ENCODE results near the gene GRIA3.
"Not testable (repeated sequence)": the region's sequence is repeated elsewhere in the genome, so short reads cannot be mapped to it uniquely, and the experiment has no call there.

GRIA3 gene

DNA sequence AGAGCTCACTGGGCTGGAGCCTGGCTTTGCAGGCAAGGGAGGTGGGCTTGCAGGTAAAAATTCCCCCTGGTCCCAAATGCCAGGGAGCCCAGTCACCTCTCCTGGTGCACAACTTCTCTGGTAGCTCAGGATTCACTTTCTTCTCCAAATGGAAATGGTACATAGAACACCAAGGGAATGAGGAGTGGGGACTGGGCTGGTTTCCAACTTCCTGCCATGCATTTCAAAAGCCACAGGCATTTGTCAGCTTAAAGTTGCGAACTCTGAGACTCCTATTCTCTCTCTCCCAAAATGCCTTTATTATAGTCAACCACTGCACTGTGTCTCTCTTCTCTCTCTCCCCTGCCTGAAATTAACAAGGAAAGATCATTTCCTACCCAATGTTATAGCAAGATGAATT lies 177.3 kb downstream of the GRIA3 start:
- DNase-seq = no peak

DNA sequence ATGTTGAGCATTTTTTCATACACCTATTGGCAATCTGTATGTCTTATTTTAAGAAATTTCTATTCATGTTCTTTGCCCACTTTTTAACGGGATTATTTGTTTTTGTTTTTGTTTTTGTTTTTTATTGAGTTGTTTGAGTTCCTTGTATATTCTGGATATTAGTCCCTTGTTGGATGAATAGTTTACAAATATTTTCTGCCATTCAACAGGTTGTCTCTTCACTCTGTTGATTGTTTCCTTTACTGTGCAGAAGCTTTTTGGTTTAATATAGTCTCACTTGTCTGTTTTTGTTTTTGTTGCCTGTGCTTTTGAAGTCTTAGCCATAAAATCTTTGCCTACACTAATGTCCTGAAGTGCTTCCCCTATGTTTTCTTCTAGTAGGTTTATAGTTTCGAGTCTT lies 202.1 kb downstream of the GRIA3 start:
- DNase-seq = not testable (repeated sequence)

DNA sequence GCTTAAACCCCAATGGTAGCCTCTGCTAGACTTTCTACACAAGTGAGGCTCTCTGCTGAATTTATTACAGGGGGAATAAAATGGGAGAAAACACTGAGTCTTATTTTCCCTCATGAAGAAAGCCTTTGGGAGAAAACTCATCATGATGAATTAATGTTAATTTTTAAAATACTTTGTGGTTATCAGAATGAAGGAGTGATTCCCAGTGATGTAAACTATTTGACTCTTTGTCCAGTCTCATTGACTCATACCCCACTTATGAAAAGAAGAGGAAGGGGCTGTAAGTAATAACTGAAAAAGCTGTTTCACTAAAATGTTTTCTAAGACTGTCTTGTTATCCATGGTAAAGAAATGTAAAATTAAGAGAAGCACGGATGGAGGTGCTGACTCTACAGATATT lies 208.8 kb downstream of the GRIA3 start:
- DNase-seq = no peak

DNA sequence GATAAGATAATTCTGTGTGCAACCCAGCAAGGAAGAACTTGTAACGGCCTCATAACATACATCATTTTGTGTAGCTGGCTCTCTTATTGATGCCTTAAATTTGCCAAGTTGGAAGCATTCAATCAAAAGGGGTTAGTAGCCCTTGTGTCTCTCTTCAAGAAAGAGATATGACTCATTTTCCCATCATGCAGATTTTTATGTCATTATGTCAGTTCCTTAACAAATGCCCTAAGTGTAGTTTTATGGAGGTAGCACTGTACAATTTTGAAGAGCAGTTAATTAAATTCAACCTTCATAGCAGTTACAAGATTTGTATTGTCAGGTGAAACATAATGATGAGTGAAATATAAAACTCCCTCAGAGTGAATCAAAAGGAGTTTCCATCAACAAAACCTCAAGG lies 215.6 kb downstream of the GRIA3 start:
- no peak for DNase-seq

DNA sequence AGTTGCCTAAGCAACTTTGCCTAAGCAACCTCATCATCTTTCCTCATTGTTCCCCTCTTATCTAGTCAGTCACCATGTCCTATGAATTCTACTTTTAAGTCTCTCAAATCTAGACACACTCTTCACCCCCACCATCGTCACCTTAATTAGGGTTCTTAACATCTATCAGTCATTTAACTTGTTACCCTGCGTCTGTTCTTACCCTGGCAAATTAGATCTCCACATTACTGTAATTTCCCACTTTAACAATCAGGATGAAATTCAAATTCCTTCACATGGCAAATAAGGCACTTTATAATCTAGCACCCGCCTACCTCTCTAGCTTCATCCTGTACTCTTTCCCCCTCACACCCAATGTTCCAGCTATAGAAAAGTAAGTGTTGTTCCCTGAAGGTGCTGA lies 221.2 kb downstream of the GRIA3 start:
- no peak for DNase-seq

DNA sequence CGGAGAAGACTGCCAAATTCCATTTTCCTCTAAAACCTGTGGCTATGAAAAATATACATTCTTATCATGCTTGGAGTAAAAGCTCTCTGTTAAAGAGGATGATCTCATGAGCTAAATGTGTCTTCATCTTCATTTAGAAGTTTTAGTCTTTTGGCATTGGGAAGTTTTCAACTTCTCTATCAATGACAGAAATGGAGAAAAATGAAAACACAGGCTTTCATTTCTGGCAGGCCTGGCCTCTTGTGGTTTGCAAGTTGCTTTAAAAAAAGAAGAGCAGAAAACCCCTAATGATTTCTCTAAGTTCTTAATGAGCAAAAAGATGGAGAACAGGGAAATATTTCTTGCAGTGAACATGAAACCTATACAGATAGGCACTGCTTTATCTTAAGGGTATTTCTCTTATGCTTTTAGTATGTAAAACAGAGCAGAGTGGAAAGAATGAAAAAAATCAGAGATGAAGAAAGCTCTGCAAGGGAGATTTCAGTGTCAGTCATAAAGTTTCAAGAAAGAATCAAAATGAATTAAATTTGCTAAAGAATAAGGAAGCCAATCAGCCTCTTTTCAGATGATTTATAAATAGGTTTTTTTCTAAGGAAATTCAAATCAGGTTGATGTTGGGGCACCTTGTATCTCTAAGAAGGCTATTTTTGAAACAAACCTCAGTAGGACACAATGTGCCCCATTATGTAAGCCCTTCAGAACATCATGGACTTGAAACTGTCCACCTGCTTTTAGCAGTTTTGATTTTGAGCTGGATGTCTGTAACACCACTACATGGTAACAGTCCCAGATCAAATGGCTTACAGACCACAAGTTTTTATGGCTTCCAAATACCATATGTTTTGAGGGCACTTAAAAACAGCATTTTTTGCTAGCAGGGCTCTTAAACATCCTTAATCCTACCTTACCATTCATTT lies 225.0 kb downstream of the GRIA3 start:
- DNase-seq = no peak

DNA sequence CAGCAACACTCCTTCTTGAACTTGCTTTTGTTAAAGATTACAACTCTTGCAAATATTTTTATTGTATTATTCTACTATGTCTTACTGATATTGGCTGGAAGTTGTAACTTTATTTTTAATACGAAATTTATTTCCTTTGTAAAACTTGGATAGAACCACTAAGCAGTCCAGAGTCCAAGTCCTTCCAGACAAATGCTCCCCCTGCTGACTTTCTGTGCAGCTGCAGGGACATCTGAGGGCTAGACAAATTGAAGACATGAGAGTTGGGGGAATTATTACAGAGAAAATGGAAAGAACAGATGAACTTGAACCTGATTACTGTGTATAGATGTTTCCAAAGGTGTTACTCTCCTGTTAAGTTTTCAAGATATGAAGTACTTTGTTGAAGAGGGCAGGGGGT lies 238.8 kb downstream of the GRIA3 start:
- peak; percentile 5 for DNase-seq

DNA sequence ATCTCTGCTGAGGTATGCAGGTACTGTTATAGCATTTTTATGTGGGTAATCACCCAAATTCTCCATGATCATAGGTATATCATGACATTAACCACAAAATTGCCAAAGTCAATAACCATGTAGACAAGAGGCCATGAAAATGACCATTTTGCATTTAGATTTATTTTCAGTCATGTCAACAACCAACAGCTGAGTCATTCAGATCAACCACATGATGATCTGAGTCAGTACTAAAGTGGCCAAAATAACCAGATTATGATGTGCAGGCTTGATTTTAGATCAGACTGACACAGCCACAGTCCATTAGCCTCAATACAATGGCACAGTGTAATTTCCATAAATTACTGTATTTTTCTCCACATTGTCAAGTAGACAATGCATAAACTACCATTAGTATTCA lies 240.5 kb downstream of the GRIA3 start:
- no peak for DNase-seq

DNA sequence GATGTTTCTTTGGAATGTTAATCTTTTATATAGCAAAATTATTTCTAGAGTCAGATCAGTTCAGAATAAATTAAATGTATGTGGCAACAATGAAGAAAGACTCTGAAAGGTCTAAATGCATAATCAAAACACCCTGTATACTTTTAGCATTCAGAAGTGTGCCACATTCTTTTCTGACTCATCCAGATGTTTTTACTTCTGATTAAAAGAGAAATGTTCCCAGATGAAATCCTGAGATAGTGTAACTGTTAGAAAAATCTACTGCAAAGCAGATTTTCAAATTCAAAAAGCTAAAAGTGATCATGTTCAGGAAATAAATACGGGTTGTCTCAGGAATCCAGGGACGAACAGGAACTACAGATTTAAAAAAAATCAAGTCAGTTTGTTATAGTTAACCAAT lies 241.4 kb downstream of the GRIA3 start:
- DNase-seq = no peak

DNA sequence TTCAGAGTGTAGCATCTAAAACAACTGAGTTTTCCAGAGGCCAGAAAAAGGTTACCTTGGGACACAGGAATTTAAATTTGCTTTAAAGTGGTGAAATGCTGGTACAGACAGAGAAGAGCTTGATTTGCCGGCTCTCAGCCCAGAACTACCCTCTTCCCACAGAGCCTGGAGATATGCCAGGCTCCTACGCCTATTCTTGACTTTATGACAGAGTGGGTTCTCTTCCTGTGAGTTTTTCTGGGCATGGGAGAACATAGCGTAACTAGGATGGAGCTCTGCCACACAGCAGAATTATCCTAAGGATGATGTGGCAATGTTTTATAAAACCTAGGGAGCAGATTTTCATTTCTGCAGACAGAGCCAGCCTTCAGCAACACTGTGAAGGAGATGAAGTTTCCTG lies 241.8 kb downstream of the GRIA3 start:
- DNase-seq = no peak

DNA sequence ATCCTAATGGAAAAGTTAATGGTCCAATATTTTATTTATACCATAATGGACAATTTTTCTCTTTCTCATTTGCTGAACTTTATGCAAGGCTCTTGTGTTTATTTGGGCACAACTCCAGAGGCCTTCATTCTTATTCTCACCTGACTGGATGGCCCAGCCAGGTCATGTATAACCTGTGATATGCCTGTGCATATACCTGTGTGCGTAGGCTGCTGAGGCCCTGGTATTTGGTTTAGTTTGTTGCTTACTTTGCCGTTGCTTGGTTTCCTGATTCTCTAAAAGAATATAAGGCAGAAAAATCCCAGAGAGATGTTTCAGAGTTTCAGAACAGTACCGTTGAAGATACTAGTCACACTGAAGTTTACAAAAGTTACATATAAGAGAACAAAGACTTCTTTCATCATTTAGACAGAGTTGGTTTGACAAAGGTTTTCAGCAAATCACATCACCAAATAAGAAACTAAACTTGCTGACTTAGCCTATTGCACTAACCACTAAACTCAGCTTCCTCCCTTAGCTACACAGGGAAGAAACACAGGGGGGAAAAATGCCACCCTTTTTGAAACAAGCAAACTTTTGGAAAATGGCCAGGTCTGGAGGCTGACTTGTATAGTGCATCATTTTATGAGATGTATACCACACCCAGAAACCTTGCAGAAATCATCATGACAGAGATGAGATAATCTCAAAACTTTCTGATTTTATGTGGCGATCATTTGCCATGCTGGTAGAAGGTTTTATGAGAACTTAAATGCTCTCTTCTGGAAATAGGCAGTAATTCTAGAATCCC lies 248.5 kb downstream of the GRIA3 start:
- DNase-seq = no peak

DNA sequence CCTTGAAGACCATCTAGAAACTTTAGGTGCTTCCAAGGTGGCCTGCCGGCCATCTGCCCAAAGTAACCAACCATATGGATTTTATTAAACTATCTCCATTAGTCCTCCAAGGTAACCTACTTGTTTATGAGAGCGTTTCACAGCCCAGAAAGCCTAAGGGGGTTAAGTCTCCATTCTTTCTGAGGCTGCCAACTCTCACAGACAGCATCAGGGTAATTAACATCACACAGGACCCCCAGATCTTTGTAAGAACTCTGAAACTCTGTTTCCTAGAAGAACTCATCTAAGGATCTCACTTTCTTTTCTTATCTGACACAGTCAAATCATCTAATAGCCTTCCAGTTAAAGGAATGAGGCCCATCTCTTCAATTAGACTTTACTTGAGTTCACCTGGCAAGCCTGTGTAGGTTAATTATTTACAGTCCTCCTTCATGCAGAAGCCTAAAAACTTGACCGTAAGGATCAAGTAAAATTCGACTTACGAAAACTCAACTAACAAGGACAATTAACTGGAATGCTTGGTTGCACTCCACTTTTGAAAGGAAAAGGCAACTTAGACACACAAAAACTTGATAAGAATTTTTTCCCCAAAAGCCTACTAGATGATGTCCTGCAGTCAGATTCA lies 252.5 kb downstream of the GRIA3 start:
- DNase-seq = no peak

DNA sequence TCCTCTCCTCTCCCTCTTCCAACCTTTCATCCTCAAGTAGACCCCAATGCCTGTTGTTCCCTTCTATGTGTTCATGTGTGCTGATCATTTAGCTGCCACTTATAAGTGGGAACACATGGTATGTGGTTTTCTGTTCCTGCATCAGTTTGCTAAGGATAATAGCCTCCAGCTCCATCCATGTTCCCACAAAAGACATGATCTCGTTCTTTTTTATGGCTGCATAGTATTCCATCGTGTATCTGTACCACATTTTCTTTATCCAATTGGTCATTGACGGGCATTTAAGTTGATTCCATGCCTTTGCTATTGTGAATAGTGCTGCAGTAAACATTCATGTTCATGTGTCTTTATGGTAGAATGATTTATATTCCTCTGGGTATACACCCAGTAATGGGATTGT lies 255.8 kb downstream of the GRIA3 start:
- DNase-seq = not testable (repeated sequence)

DNA sequence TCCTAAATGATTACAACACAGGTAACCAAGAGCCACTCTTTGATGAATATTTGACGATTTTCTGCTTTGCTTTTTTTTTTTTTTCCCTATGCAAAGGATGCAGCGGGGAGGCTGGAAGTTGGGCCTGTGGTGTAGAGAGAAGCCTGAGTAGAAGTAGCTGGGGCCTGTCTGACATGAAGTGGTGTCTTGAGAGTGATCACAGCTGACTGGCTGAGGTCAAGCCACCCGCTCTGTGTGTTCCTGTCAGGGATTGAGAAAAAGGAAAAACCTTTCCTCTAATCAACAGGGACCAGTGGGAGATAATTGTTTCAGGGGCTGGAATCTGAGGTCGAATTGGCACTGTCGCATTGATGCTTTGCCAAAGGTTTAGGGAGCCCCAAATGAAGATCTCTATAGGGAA lies 258.7 kb downstream of the GRIA3 start:
- DNase-seq = no peak

DNA sequence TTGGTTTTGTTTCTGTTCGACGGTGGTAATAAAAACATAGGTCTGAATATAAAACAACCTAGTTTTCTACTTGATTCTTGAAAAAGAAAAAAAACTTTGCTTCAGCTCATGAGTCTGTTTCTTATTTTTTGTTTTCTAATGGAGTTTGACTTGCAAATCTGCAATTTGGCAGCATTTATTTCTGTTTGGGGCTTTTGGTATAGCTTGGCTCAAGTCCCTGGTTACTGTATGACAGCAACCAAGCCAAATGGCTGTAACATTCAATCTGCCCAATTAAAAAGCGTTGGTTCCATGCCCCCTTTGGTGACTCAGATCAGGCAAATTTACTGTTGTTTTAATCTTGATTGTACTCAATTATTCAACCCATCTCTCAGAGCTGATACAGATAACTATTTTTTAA lies 263.4 kb downstream of the GRIA3 start:
- DNase-seq = no peak

DNA sequence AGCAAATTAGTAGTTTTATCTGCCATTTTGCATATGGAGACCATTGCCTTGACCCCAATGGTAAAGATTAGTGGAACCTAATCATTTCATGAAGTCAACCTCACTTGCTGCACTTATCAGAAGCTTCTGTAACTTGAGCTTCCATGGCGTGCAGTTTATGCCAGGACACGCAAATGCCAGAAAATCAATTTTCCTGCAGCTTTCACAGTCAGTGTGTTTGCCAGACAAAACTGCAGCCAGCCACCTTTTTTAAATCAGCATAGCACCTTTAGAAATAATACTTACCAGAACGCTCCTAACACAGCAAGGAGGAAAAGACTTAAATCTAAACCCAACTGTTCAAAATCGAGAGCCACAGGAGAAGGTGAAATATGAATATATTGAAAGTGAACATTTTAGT lies 265.3 kb downstream of the GRIA3 start:
- DNase-seq = no peak

DNA sequence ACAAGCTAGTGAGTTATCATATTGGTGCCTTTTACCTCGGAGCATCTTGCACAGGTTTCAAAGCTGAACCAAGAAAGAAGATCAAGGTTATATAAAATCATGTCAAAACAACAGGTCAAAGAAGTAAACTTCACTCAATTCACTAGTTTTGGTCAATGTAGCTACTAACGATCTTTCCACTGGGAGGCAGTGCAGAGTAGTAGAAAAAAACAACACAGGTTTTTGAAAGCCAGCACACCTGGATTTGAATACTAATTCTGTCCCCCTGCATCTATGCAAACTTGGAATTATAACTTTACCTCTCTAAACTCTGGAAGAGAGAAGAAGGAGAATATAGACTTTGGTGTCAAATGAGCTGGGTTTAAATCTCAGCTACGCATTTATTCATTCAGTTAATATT lies 266.1 kb downstream of the GRIA3 start:
- DNase-seq = peak; percentile 2

DNA sequence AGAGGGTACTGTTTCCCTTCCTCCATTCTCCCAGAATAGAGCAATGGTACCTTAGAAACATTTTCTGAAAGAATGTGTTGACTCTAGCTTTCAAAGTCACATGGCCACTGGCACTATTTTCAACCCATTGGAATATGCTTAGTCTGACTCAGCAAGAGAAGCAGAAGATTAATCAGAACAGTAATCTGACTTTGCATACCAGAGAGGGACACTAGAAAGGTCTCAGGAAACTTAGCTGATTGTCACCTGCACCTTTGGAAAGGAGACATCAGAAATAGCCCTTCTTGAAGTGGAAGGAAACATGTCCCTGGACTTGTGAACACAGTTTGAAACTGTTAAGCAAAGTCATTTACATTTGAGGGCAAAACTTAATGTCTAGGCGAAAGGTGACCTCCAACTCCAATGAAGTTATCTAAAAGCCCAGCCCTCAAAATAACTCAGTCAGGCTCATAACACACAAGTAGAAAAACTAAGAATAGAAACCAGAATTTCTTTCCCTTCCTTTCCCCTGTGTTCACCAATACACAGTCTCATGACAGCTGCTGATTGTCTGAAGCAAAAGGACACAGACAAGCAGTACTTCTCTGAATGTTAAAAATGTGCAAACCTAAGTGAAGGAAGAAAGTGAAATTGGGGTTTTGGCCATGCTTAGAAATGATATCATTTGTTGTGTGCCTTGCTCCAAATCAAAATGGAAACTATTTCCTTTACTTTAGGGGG lies 270.8 kb downstream of the GRIA3 start:
- no peak for DNase-seq

DNA sequence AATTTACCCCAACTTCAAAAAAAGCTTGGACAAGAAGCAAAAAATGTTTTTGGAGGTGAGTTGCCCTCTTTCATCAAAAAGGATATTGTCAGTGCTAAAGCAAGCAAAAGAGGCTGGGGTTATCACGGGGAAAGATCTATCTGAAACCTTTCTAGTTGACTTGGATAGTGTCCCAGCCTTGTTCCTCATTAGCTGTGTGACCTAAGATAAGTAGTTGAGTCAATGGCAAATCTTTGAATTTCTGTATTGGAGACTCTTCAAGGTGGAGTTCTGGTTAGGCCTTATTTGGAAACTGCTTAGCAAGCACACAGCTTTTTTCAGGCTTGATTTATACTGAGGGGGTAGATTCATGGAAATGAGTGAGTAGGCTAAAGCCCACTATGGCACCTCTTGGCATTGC lies 271.6 kb downstream of the GRIA3 start:
- peak; percentile 14 for DNase-seq

DNA sequence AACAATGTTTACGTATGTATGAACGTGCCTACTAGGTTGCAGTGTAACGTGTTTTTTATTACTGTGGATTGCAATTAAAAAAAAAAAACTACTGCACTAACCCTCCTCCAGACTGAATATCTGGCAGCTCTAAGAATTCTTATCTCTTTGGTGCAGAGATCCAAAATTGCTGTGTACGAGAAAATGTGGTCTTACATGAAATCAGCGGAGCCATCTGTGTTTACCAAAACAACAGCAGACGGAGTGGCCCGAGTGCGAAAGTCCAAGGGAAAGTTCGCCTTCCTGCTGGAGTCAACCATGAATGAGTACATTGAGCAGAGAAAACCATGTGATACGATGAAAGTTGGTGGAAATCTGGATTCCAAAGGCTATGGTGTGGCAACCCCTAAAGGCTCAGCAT lies 280.6 kb downstream of the GRIA3 start:
- DNase-seq = peak; percentile 8

DNA sequence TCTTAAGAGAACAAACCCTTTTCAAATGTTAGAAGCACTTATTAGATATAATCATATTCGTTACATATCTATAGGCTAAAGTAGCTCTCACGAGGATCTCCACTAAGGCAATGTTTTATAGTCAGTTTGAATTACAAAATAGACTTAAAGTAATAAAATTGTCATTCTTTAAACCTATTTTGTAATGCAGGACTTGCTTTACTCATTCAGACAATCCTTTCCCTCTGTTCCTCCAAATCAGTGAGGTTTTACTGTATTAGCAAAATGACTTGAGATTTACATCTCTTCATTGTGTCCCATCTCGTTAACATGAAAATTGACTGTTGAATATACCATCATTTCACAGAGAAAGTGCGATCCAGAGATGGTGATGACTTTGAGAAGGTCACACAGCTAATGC lies 284.4 kb downstream of the GRIA3 start:
- no peak for DNase-seq

DNA sequence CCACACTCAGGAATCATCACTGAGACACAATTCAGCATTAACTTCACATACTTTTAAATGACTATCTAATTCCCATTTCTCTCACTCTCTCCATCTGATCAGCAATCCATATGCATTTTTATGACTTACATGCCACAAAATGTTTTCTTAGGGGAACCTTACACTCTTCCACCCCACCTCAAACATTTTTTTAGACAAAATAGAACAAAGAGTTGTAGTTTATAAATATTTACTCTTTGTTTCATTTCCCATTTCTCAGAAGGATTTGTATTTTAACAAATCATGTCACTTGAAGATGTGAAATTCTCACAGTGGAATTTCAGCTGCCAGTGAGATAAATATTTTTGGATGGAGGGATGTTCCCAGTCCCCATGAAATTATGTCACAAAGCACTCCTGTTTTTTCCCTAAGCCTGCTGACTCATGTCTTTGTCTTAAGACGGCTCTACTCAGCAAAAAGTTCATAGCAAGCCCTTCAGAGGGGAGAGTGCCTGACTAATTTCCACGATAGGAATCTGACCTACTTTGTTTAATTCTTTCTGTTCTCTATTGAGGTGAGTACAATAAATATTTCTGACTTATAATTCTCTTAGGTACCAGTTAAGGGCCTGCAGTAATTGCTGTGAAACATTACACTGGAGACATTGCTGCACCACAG lies 291.1 kb downstream of the GRIA3 start:
- no peak for DNase-seq

All from hematopoietic multipotent progenitor cell treated with erythropoietin and hydrocortisone succinate and interleukin-3 and kit ligand, for 8 days (in vitro differentiated cells).